Thoracic aorta (tissue), 2 donors: ENCODE data around the gene ATG9A. TPM values are rescaled to one million over a fixed set of nuclear protein-coding genes. Genes with fewer than 3 reads are reported as not detected.

Experiments used
- ATAC-seq: fragments of 150-250 bp; one replicate; pipeline ENCODE4 v1.8.0; 2017; ENCODE audit warnings: low read depth; ENCODE audit not compliant: insufficient number of reproducible peaks, low FRiP score
- DNase-seq: peaks from one replicate; pipeline ENCODE4 v3.0.0-alpha.2; 2020; ENCODE audit warnings: low spot score
- H3K27ac ChIP-seq, 2 donors: fragments of 200-600 bp; sonication (generic); 1 replicate in 1 of 2; 2 replicates in 1 of 2; pipeline ENCODE4 v1.5.1; 2016; ENCODE audit warnings: mild to moderate bottlenecking in 2 of 2, moderate library complexity in 2 of 2
- H3K27me3 ChIP-seq: fragments of 200-600 bp; sonication (generic); replicated peaks from 2 replicates; pipeline ENCODE4 v1.6.0; 2016; ENCODE audit warnings: mild to moderate bottlenecking; ENCODE audit not compliant: insufficient read depth
- H3K36me3 ChIP-seq: fragments of 200-600 bp; sonication (generic); one replicate; pipeline ENCODE4 v1.5.1; 2016
- H3K4me1 ChIP-seq, 2 donors: fragments of 200-600 bp; sonication (generic); 1 replicate in 1 of 2; 2 replicates in 1 of 2; pipeline versions ENCODE4 v1.5.1 to v1.6.0; 2016; ENCODE audit warnings: low read depth in 2 of 2, mild to moderate bottlenecking in 1 of 2; ENCODE audit not compliant: control insufficient read depth in 1 of 2
- H3K4me3 ChIP-seq: fragments of 200-600 bp; sonication (generic); 2 replicates; pipeline ENCODE4 v1.5.1; 2016; ENCODE audit warnings: mild to moderate bottlenecking
- H3K9me3 ChIP-seq: fragments of 200-600 bp; sonication (generic); 2 replicates; pipeline ENCODE4 v1.5.1; 2016
- total RNA-seq, 2 donors: library from RNA; depleted of rRNA; stranded (reverse); fragments of >200 nt; gene quantifications; one replicate each; pipeline versions ENCODE4 v1.1.0 to v1.2.3, GENCODE V29; 2016
- TF ChIP-seq, protein P1 (sequence below): fragments of 200-600 bp; sonication (generic); IDR thresholded peaks from one replicate; pipeline ENCODE4 v1.5.1; 2019; ENCODE audit warnings: antibody characterized with exemption

The ATG9A gene
- total RNA-seq, 2 donors from 2014 or later = 39.4 to 60.4 TPM

DNA sequence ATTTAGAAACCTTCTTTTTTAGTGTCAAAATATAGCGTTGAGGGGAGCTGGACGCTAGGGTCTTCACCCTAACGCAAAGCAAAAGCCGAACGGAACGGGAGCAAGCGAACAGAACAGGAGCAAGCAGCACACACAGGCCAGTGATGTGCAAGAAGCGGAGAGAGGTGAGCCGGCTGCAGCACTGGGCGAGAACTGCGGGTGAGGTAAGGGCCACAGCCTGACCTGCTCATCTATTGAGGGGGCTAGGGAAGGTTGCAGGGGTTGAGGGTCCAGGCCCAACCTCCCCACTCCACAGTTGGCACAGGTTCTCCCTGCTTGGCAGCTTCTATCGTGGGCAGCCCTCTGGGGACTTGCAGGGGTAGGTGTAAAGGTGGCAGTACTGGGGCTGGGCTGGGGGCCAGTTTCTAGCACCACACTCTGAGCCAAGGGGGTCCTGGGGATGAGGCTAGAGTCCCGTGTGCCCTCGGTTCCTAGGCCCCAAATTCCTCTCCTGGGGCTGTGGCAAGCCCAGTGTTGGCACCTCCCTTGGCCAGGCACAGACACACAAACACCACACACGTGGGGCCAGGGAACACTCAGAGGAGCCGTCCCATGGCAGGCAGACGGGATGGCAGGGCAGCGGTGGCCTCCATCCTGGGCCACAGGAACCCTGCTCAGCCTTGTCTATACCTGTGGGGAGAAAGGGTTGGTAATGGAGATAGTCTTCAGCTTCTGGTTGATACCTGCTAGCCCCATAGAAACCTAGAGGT is 9.5 kb downstream of the ATG9A start:
- Histone ChIP-seq H3K4me1 (peaks cover 17 to 39% of the 10 kb centered on the region in 2 donors), H3K27me3 (no peaks in the 10 kb centered on the region), H3K27ac (peak overlapping the region; percentile 89 to 93), H3K36me3 (peaks cover 54% of the 10 kb centered on the region), H3K4me3 (peak overlapping the region; percentile 74), H3K9me3 (no peaks in the 10 kb centered on the region)
- TF ChIP-seq, protein P1, sequence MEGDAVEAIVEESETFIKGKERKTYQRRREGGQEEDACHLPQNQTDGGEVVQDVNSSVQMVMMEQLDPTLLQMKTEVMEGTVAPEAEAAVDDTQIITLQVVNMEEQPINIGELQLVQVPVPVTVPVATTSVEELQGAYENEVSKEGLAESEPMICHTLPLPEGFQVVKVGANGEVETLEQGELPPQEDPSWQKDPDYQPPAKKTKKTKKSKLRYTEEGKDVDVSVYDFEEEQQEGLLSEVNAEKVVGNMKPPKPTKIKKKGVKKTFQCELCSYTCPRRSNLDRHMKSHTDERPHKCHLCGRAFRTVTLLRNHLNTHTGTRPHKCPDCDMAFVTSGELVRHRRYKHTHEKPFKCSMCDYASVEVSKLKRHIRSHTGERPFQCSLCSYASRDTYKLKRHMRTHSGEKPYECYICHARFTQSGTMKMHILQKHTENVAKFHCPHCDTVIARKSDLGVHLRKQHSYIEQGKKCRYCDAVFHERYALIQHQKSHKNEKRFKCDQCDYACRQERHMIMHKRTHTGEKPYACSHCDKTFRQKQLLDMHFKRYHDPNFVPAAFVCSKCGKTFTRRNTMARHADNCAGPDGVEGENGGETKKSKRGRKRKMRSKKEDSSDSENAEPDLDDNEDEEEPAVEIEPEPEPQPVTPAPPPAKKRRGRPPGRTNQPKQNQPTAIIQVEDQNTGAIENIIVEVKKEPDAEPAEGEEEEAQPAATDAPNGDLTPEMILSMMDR = no peak
- no peak for ATAC-seq
- no peak for DNase-seq

DNA sequence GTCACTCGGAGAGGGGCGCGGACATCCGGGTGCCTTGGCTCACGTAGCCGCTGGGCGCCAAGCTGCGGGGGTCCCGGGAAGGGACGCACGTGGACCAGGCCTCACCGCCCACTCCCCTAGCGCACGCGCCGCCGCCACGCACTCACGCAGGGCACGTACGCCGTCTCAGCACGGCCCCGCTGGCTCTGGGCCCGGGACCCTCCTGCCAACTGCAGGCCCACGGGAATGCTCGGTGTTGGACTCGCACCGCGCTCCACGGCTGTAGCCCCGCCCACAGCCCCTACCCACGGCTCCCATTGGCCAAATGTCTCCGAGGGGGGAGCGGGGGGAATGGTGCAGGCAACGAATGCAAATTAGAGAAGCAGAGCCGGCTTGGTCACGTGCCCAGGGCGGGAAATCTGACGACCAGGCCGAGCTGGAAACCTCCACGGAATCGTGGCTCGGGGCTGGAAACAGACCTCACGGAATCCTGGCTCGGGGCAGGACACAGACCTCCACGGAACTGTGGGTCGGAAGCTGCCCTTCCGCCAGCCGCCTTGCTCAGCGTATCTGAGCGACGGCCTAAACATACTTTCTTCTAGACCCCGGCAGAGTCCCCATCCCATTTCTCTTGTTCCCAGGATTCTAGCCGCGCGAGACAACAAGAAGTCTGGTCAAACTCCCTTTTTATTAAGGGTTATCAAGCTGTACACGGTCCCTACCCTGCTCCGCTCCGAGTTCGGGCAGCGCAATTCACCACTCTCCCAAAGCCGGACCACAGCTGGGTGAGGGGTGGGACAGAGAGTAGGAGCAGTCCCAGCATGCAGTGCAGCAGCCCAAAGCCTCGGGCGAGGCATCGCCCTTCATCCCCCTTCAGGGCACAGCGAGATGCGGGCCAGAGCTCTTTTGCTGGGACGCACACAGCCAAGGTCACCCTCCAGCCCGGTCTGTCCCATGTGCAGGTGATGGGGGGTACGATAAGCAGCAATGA is 10.4 kb downstream of the ATG9A start, which contains the start of gene ABCB6:
Gene ABCB6, minus strand, starts transcription at position 227 of the 970 bp plus-strand sequence. CDS start 285 bp downstream, outside the sequence.
- Histone ChIP-seq H3K4me1 (peaks cover 17 to 39% of the 10 kb centered on the region in 2 donors), H3K27ac (peak within 1 kb of the TSS; percentile 89 to 93), H3K9me3 (no peaks in the 10 kb centered on the region), H3K36me3 (peaks cover 54% of the 10 kb centered on the region), H3K4me3 (peak within 1 kb of the TSS; percentile 74), H3K27me3 (no peaks in the 10 kb centered on the region)
- TF ChIP-seq, protein P1 = no peak
- ATAC-seq (peak; percentile 73), DNase-seq (peak; percentile 96)

DNA sequence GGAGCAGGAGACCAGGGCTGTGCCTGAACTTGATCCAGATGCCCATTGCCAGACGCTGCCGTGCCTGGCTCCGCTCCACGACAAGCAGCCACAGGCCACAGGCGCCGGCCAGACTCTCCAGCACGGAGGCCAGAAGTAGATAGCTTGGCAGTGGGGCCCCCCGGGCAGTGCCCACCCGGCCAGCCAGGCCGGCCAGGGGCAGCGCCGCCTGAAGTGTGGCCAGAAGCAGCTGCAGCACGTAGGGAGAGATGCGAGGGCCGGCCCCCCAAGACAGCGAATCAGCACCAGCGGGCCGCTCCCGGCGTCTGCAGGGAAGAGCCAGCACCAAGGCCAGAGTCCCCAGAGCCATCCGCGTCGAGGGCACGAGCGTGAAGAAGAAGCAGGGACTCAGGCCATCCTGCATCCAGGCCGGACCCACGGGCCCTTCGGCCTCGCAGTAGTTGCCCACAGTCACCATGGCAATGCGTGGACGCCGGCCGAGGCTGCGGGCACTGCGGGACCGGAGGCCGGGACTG is 11.2 kb downstream of the ATG9A start:
- Histone ChIP-seq H3K4me3 (peak overlapping the region; percentile 74), H3K9me3 (no peaks in the 10 kb centered on the region), H3K4me1 (peaks cover 17 to 39% of the 10 kb centered on the region in 2 donors), H3K36me3 (peaks cover 52% of the 10 kb centered on the region), H3K27me3 (no peaks in the 10 kb centered on the region), H3K27ac (peak overlapping the region; percentile 89 to 93)
- TF ChIP-seq, protein P1 = no peak
- peak; percentile 32 for ATAC-seq
- DNase-seq = no peak

DNA sequence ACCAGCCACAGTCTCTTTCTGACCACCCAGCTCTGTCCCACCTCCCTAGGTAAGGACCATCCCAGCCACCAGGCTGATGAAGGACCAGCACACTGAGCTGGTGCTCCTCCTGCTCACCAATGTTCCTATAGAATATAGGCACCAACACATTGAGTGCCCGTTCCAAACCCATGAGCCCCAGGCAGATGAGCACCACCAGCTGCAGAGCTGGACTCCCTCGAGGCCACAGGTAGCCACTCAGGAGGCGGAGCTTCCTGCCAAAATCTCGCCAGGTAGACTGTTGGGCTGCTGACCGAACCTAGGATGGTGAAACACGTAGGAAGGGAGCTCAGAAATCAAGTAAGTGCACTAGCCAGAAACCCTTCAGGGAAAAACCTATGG is 12.9 kb downstream of the ATG9A start:
- H3K27ac ChIP-seq = peak overlapping the region; percentile 1 to 89
- H3K27me3 ChIP-seq = no peaks in the 10 kb centered on the region
- H3K4me3 ChIP-seq = no peak overlapping the region
- DNase-seq (no peak), ATAC-seq (no peak)
- H3K36me3 ChIP-seq = peaks cover 39% of the 10 kb centered on the region
- peaks cover 17 to 39% of the 10 kb centered on the region in 2 donors for H3K4me1 ChIP-seq
- H3K9me3 ChIP-seq = no peaks in the 10 kb centered on the region
- TF ChIP-seq, protein P1 = no peak
